ENCODE results near the gene TFDP1.
"Not testable (repeated sequence)": the region's sequence is repeated elsewhere in the genome, so short reads cannot be mapped to it uniquely, and the experiment has no call there.

- not testable (repeated sequence) for TF ChIP-seq CTCF (IDR thresholded peaks at IDR 0.05; ENCODE audit: insufficient read depth, low read length, poor library complexity, severe bottlenecking); EZH2phosphoT487 (conservative IDR thresholded peaks at IDR 0.05; ENCODE audit: low read length)
Observed at GRCh38 chr13:113563511-113563910, 21.0 kb upstream of the TFDP1 start.
